Upper lobe of left lung (tissue), 6 donors: ENCODE measurements around the gene C1orf159. TPM values are rescaled to one million over a fixed set of nuclear protein-coding genes. Genes with fewer than 3 reads are reported as not detected.

Experiments used
- ATAC-seq, 2 donors: fragments of 200-7000 bp; cut with Tn5 transposase; one replicate each; pipeline ENCODE4 v1.9.1; 2022; ENCODE audit warnings: mild to moderate bottlenecking in 2 of 2, moderate library complexity in 2 of 2; ENCODE audit not compliant: low FRiP score in 2 of 2
- DNase-seq, 2 donors: peaks; one replicate each; pipeline ENCODE4 v3.0.0-alpha.2; 2019 to 2020
- H3K27ac ChIP-seq, 4 donors: fragments of 200-600 bp; sonication (generic); one replicate each; pipeline ENCODE4 v1.5.1; 2016 to 2019
- H3K27me3 ChIP-seq, 4 donors: fragments of 200-600 bp; sonication (generic); one replicate each; pipeline ENCODE4 v1.5.1; 2017 to 2019
- H3K36me3 ChIP-seq, 4 donors: fragments of 200-600 bp; sonication (generic); one replicate each; pipeline ENCODE4 v1.5.1; 2016 to 2019
- H3K4me1 ChIP-seq, 4 donors: fragments of 200-600 bp; sonication (generic); one replicate each; pipeline ENCODE4 v1.5.1; 2018 to 2019
- H3K4me3 ChIP-seq, 4 donors: fragments of 200-600 bp; sonication (generic); one replicate each; pipeline ENCODE4 v1.5.1; 2017 to 2019; ENCODE audit warnings: mild to moderate bottlenecking in 2 of 4, moderate library complexity in 1 of 4
- H3K9me3 ChIP-seq, 4 donors: fragments of 200-600 bp; sonication (generic); one replicate each; pipeline ENCODE4 v1.5.1; 2018 to 2019
- CTCF ChIP-seq, 6 experiments: fragments of 450-650 bp in 4 of 6; fragments of 200-600 bp in 2 of 6; sonication (generic) in 2 of 6; IDR thresholded peaks; one replicate each; pipeline ENCODE4 v1.5.1; 2016 to 2019; ENCODE audit warnings: antibody characterized with exemption in 6 of 6
- EP300 ChIP-seq, 4 donors: sonication (generic); formaldehyde crosslinking; IDR thresholded peaks; one replicate each; pipeline ENCODE4 v1.5.1; 2017; ENCODE audit warnings: antibody characterized with exemption in 4 of 4, control low read depth in 2 of 4
- POLR2A ChIP-seq, 4 donors: fragments of 450-650 bp; IDR thresholded peaks; one replicate each; pipeline ENCODE4 v1.5.1; 2016 to 2017; ENCODE audit warnings: antibody characterized with exemption in 4 of 4, mild to moderate bottlenecking in 2 of 4
- POLR2AphosphoS5 ChIP-seq, 2 donors: sonication (generic); formaldehyde crosslinking; IDR thresholded peaks; one replicate each; pipeline ENCODE4 v1.5.1; 2017; ENCODE audit warnings: antibody characterized with exemption in 2 of 2
- WGBS, 2 donors: methylation state at CpG; one replicate each; pipeline ENCODE4 v1.1.5; 2017 to 2018; 5-methylcytosine and 5-hydroxymethylcytosine counted together
- total RNA-seq, 6 donors: library from RNA; depleted of rRNA in 4 of 6; stranded (reverse); fragments of >200 nt in 4 of 6; gene quantifications; one replicate each; pipeline versions ENCODE4 v1.1.0 to v1.2.1, GENCODE V29; 2016 to 2021
- donor health status: DM: no; HTN: no; CAD: no; lungs with moderate emphysema.
- donor health status: DM: no; HTN: yes; CAD: no; lungs with severe emphysema.

The C1orf159 gene
- total RNA-seq, 6 donors from 2014 or later, result 5.7 to 34.6 (median 15.2) TPM

GRCh38 chr1:1092149-1092855 is 23.6 kb downstream of the C1orf159 start:
- peak in 1 of 2 donors; percentile 77 for DNase-seq
- H3K4me1 ChIP-seq, result no peaks in the 10 kb centered on the region
- H3K36me3 ChIP-seq, result peaks cover 0 to 7% (median 0%) of the 10 kb centered on the region in 4 donors
- ATAC-seq, result no peak
- no peak overlapping the region for H3K27ac ChIP-seq
- TF ChIP-seq POLR2A (IDR thresholded peaks at IDR 0.05) (no peak), EP300 (IDR thresholded peaks at IDR 0.05) (no peak), CTCF (IDR thresholded peaks at IDR 0.05) (no peak), POLR2AphosphoS5 (IDR thresholded peaks at IDR 0.05) (no peak)
- H3K9me3 ChIP-seq, result no peaks in the 10 kb centered on the region
- WGBS, 2 donors, result 93 to 94% methylated on average over 21 to 28 of the region's 28 CpGs
- H3K27me3 ChIP-seq, result no peaks in the 10 kb centered on the region
- H3K4me3 ChIP-seq, result no peak overlapping the region

- DNase-seq, result peak in 1 of 2 donors; percentile 60
- Histone ChIP-seq H3K27ac (no peak overlapping the region), H3K4me3 (no peak overlapping the region), H3K4me1 (no peaks in the 10 kb centered on the region), H3K27me3 (no peaks in the 10 kb centered on the region), H3K36me3 (peaks cover 0 to 7% (median 0%) of the 10 kb centered on the region in 4 donors), H3K9me3 (no peaks in the 10 kb centered on the region)
- 94 to 98% methylated on average over 20 to 28 of the region's 28 CpGs for WGBS, 2 donors
- ATAC-seq, result no peak
- TF ChIP-seq CTCF (IDR thresholded peaks at IDR 0.05) (no peak), EP300 (IDR thresholded peaks at IDR 0.05) (no peak), POLR2AphosphoS5 (IDR thresholded peaks at IDR 0.05) (no peak), POLR2A (IDR thresholded peaks at IDR 0.05) (no peak)
These were observed 24.3 kb downstream of the C1orf159 start for GRCh38 chr1:1091344-1092148.

- H3K9me3 ChIP-seq, result no peaks in the 10 kb centered on the region
- 94 to 95% methylated on average over 5 to 44 of the region's 45 CpGs for WGBS, 2 donors
- H3K36me3 ChIP-seq, result peaks cover 0 to 8% (median 0%) of the 10 kb centered on the region in 4 donors
- no peak overlapping the region for H3K4me3 ChIP-seq
- no peak for ATAC-seq
- no peaks in the 10 kb centered on the region for H3K27me3 ChIP-seq
- no peak overlapping the region for H3K27ac ChIP-seq
- peak in 1 of 2 donors; percentile 77 for DNase-seq
- TF ChIP-seq POLR2AphosphoS5 (IDR thresholded peaks at IDR 0.05) (no peak), CTCF (IDR thresholded peaks at IDR 0.05) (no peak), EP300 (IDR thresholded peaks at IDR 0.05) (no peak), POLR2A (IDR thresholded peaks at IDR 0.05) (no peak)
- no peaks in the 10 kb centered on the region for H3K4me1 ChIP-seq
These were observed 25.2 kb downstream of the C1orf159 start for GRCh38 chr1:1090424-1091343.

- Histone ChIP-seq H3K36me3 (peaks cover 0 to 13% (median 0%) of the 10 kb centered on the region in 4 donors), H3K27ac (no peak overlapping the region), H3K9me3 (no peaks in the 10 kb centered on the region), H3K4me1 (no peaks in the 10 kb centered on the region), H3K4me3 (no peak overlapping the region), H3K27me3 (no peaks in the 10 kb centered on the region)
- TF ChIP-seq EP300 (IDR thresholded peaks at IDR 0.05) (no peak), CTCF (IDR thresholded peaks at IDR 0.05) (no peak), POLR2AphosphoS5 (IDR thresholded peaks at IDR 0.05) (no peak), POLR2A (IDR thresholded peaks at IDR 0.05) (no peak)
- 89 to 97% methylated on average over 11 to 19 of the region's 22 CpGs for WGBS, 2 donors
- ATAC-seq (no peak), DNase-seq (peak in 1 of 2 donors; percentile 72)
These were observed 26.0 kb downstream of the C1orf159 start for GRCh38 chr1:1089731-1090423.
